ENCODE measurements around the gene PIK3C2B. TPM values are rescaled to one million over a fixed set of nuclear protein-coding genes. Genes with fewer than 3 reads are reported as not detected.

Gene PIK3C2B
- total RNA-seq, 1 experiment from 2014 or later, result 0.91 TPM

Other genes starting within 250 kb of the PIK3C2B start
- 0.29 and 0.83 TPM in 2 replicates for gene PLEKHA6, start 134.9 kb downstream of the PIK3C2B start, total RNA-seq (2014; rRNA removed; shearing (Covaris generic))
- gene PPP1R15B, start 83.0 kb downstream of the PIK3C2B start, total RNA-seq (2014; rRNA removed; shearing (Covaris generic)), result 22.5 and 30.7 TPM in 2 replicates
- gene MDM4, start 21.6 kb upstream of the PIK3C2B start, total RNA-seq (2014; rRNA removed; shearing (Covaris generic)), result 12.7 and 15.0 TPM in 2 replicates
- 0.36 and 0.69 TPM in 2 replicates for gene LRRN2, start 190.9 kb upstream of the PIK3C2B start, total RNA-seq (2014; rRNA removed; shearing (Covaris generic))

All from Daoy (cell line).